Measurements from ENCODE around the gene TRIM7. TPM values are rescaled to one million over a fixed set of nuclear protein-coding genes. Genes with fewer than 3 reads are reported as not detected.
A peak's percentile ranks its signal among the peaks of the same experiment; 100 is the strongest.

Gene TRIM7
- total RNA-seq, 2 experiments from 2014 or later, result 3.4 to 3.8 TPM

DNA sequence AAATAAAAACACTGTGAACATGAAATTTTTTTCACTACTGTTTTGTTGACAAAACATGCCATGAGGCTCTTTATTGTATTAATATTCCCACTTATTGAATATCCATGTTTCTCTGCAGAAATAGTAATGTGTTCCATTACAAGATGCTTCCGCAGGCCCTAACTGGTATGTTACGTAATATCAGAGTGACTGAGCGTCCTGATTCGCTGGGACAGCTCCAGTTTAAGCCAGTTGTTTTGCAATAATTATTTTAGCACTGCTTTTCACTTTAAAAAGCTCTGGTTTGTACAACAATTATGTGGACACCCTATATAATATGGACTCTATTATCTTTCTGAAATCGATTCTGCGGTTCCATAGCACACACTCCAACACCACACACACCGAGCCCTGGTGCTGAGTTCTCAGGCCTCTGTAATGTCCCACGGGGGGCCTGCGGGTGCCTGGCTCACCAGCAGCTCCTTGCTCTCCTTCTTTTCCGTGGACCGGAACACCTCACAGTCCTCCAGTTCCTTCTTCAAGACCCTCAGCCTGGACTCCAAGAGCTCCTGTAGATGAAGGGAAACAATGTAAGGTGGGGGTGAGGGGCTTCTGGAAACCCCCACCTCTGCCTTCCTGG lies 1.8 kb downstream of the TRIM7 start:
- no peaks in the 10 kb centered on the region for H3K36me3 ChIP-seq (ENCODE audit: insufficient read depth, low read length)
- POLR2A ChIA-PET, result interaction anchor here (1.2 to 8.3 kb wide), 2 partner anchors 13 to 19 kb away, joined by 3 to 292 read pairs; no protein-coding TSS in a partner anchor
- TF ChIP-seq, protein P1, sequence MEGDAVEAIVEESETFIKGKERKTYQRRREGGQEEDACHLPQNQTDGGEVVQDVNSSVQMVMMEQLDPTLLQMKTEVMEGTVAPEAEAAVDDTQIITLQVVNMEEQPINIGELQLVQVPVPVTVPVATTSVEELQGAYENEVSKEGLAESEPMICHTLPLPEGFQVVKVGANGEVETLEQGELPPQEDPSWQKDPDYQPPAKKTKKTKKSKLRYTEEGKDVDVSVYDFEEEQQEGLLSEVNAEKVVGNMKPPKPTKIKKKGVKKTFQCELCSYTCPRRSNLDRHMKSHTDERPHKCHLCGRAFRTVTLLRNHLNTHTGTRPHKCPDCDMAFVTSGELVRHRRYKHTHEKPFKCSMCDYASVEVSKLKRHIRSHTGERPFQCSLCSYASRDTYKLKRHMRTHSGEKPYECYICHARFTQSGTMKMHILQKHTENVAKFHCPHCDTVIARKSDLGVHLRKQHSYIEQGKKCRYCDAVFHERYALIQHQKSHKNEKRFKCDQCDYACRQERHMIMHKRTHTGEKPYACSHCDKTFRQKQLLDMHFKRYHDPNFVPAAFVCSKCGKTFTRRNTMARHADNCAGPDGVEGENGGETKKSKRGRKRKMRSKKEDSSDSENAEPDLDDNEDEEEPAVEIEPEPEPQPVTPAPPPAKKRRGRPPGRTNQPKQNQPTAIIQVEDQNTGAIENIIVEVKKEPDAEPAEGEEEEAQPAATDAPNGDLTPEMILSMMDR (IDR thresholded peaks at IDR 0.05), result no peak
- no peak for ATAC-seq (ENCODE audit: poor library complexity)
- DNase-seq, result no peak
- H3K9me3 Mint-ChIP-seq, result peaks cover under 1% of the 10 kb centered on the region
- CTCF ChIA-PET, result interaction anchor here (1.2 kb wide), 2 partner anchors 14 to 19 kb away, joined by 3 read pairs; no protein-coding TSS in a partner anchor
- peaks cover 32% of the 10 kb centered on the region for H3K4me1 Mint-ChIP-seq (ENCODE audit: low read depth)
- intact Hi-C loops (cut with DNase I, micrococcal nuclease), result no loop called here
- peaks cover 27% of the 10 kb centered on the region for H3K27me3 Mint-ChIP-seq
- peak overlapping the region; percentile 95 for H3K4me3 Mint-ChIP-seq
- H3K27me3 ChIP-seq (ENCODE audit: control insufficient read depth in 1 of 2, insufficient read depth in 2 of 2, low read length in 2 of 2), result peaks cover 0 to 9% of the 10 kb centered on the region in 2 experiments
- no peak overlapping the region for H3K27ac Mint-ChIP-seq
- H3K9me3 ChIP-seq (ENCODE audit: control insufficient read depth in 1 of 2, insufficient read depth in 1 of 2, low read length in 2 of 2), result no peaks in the 10 kb centered on the region
- H3K27ac ChIP-seq (ENCODE audit: low read depth in 1 of 2, low read length in 2 of 2), result no peak overlapping the region
- no peak overlapping the region for H3K4me3 ChIP-seq (ENCODE audit: low read length)
- peaks cover 39% of the 10 kb centered on the region for H3K4me1 ChIP-seq (ENCODE audit: insufficient read depth, low read length)
- peaks cover 29% of the 10 kb centered on the region for H3K36me3 Mint-ChIP-seq (ENCODE audit: low read depth)

DNA sequence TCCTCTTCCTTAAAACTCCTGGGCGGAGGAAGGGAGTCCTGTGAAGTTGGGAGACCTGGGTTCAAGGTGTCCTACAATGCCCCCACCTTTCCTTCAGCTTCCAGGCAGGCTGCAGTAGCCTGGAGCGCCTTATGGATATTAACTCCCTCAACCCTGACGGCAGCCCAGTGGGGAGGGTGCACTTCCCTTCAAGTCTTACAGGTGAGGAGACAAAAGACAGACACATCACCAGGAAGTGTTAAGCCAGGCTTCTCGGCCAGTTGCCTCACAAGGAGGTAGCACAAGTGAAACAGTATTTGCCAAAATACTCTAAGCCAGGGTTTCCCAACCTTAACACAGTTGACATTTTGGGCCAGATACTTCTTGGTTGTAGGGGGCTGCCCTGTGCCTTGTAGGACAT lies 4.2 kb downstream of the TRIM7 start:
- H3K9me3 Mint-ChIP-seq, result no peaks in the 10 kb centered on the region
- peaks cover 0 to 6% of the 10 kb centered on the region in 2 experiments for H3K27me3 ChIP-seq (ENCODE audit: control insufficient read depth in 1 of 2, insufficient read depth in 2 of 2, low read length in 2 of 2)
- peaks cover 8% of the 10 kb centered on the region for H3K27me3 Mint-ChIP-seq
- TF ChIP-seq, protein P1 (IDR thresholded peaks at IDR 0.05), result no peak
- no peak overlapping the region for H3K27ac ChIP-seq (ENCODE audit: low read depth in 1 of 2, low read length in 2 of 2)
- peaks cover 19% of the 10 kb centered on the region for H3K4me1 ChIP-seq (ENCODE audit: insufficient read depth, low read length)
- POLR2A ChIA-PET, result interaction anchor here (8.3 kb wide), 1 partner anchor 10 kb away, joined by 292 read pairs; no protein-coding TSS in a partner anchor
- DNase-seq (no peak), ATAC-seq (ENCODE audit: poor library complexity) (no peak)
- H3K4me3 ChIP-seq (ENCODE audit: low read length), result no peak overlapping the region
- H3K4me1 Mint-ChIP-seq (ENCODE audit: low read depth), result peaks cover 9% of the 10 kb centered on the region
- no peak overlapping the region for H3K27ac Mint-ChIP-seq
- CTCF ChIA-PET, result no interaction called here
- no peaks in the 10 kb centered on the region for H3K36me3 ChIP-seq (ENCODE audit: insufficient read depth, low read length)
- no peak overlapping the region for H3K4me3 Mint-ChIP-seq
- H3K9me3 ChIP-seq (ENCODE audit: control insufficient read depth in 1 of 2, insufficient read depth in 1 of 2, low read length in 2 of 2), result no peaks in the 10 kb centered on the region
- H3K36me3 Mint-ChIP-seq (ENCODE audit: low read depth), result peaks cover 5% of the 10 kb centered on the region
- intact Hi-C loops (cut with DNase I, micrococcal nuclease), result no loop called here

DNA sequence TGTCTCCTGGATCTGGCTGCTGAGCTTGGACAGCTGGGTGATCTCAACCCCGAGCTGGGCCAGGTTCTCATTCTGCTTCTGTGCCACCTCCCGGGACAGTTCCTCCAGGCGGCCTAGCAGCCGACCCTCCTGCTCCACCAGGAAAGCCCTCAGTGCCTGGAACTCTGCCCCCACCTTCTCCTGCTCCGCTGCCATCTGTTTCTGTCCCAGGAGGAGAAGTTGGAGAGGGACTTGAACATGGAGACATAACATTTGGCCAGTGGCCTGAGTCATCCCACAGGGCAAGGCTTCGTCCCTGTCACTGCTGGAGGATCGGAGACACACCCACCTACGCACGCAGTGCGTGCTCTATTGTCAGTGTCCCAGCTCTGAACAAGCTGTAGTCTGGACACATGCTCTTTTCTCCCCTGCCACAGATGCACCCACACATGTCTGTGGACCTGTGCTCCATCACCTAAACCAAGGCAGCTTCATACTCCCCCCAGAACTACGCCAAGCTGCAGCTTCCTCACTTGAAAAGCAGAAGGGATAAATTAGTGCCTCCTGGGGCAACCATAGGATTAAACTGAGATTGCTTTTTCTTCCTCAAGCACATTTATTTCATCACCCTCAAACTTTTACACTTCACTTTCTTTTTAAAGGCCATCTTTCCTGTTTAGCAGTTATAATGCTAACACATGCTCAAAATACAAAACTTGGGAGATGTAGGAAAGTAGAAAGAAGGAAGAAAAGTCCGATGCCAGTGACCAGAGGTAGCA lies 4.9 kb downstream of the TRIM7 start:
- H3K4me1 ChIP-seq (ENCODE audit: insufficient read depth, low read length), result peaks cover 12% of the 10 kb centered on the region
- H3K27me3 Mint-ChIP-seq, result peaks cover 5% of the 10 kb centered on the region
- no peaks in the 10 kb centered on the region for H3K9me3 ChIP-seq (ENCODE audit: control insufficient read depth in 1 of 2, insufficient read depth in 1 of 2, low read length in 2 of 2)
- no peak for DNase-seq
- intact Hi-C loops (cut with DNase I, micrococcal nuclease), result no loop called here
- no peak overlapping the region for H3K4me3 ChIP-seq (ENCODE audit: low read length)
- CTCF ChIA-PET, result interaction anchor here (0.9 kb wide), 1 partner anchor 16 kb away, joined by 3 read pairs; no protein-coding TSS in a partner anchor
- no peaks in the 10 kb centered on the region for H3K9me3 Mint-ChIP-seq
- no peaks in the 10 kb centered on the region for H3K36me3 ChIP-seq (ENCODE audit: insufficient read depth, low read length)
- POLR2A ChIA-PET, result no interaction called here
- no peak overlapping the region for H3K27ac Mint-ChIP-seq
- no peak for ATAC-seq (ENCODE audit: poor library complexity)
- H3K4me1 Mint-ChIP-seq (ENCODE audit: low read depth), result peaks cover 5% of the 10 kb centered on the region
- TF ChIP-seq, protein P1 (IDR thresholded peaks at IDR 0.05), result no peak
- H3K27me3 ChIP-seq (ENCODE audit: control insufficient read depth in 1 of 2, insufficient read depth in 2 of 2, low read length in 2 of 2), result peaks cover 0 to 4% of the 10 kb centered on the region in 2 experiments
- H3K27ac ChIP-seq (ENCODE audit: low read depth in 1 of 2, low read length in 2 of 2), result no peak overlapping the region
- H3K4me3 Mint-ChIP-seq, result no peak overlapping the region
- peaks cover 3% of the 10 kb centered on the region for H3K36me3 Mint-ChIP-seq (ENCODE audit: low read depth)

Data from CD4-positive, alpha-beta T cell (primary cell).